H1 (cell line): Measurements from ENCODE around the gene ACVR2B. TPM values are rescaled to one million over a fixed set of nuclear protein-coding genes. Genes with fewer than 3 reads are reported as not detected.

ENCODE experiments used
- CTCF ChIA-PET: fragments of 300-600 bp; sonication (Branson Sonifier 250); formaldehyde crosslinking; loops from one replicate; lab custom pipeline; 2021; ENCODE audit not compliant: partially characterized antibody; lab: Charles Lee
- POLR2A ChIA-PET: fragments of 300-600 bp; sonication (Branson Sonifier 250); formaldehyde crosslinking; loops from one replicate; lab custom pipeline; 2021; ENCODE audit warnings: inconsistent platforms; ENCODE audit not compliant: partially characterized antibody; lab: Charles Lee
- DNase-seq, 2 experiments: peaks; one replicate each; pipeline versions ENCODE4 v3.0.0 to v3.0.0-alpha.2; 2010 to 2022; ENCODE audit warnings: low spot score in 2 of 2, low read depth in 1 of 2, mixed read lengths in 1 of 2
- FAIRE-seq: peaks from 2 replicates; lab custom pipeline; 2011; peaks lifted over from hg19 to GRCh38; lab: Jason Lieb, UNC
- H2AFZ ChIP-seq: 2 replicates; pipeline ENCODE4 v1.8.1; 2012; ENCODE audit warnings: low read length, inconsistent platforms
- H2AK5ac ChIP-seq: 2 replicates; pipeline ENCODE4 v1.6.1; 2013; ENCODE audit warnings: low read depth, low read length
- H2BK120ac ChIP-seq: replicated peaks from 2 replicates; pipeline ENCODE3; 2013; ENCODE audit warnings: low read depth, low read length, inconsistent platforms
- H2BK12ac ChIP-seq: 2 replicates; pipeline ENCODE4 v1.6.1; 2013; ENCODE audit warnings: low read depth, low read length
- H2BK15ac ChIP-seq: 2 replicates; pipeline ENCODE4 v1.6.1; 2013; ENCODE audit warnings: low read length
- H2BK20ac ChIP-seq: 2 replicates; pipeline ENCODE4 v1.6.1; 2013; ENCODE audit warnings: low read length
- H2BK5ac ChIP-seq: 2 replicates; pipeline ENCODE4 v1.6.1; 2013; ENCODE audit warnings: low read depth, low read length
- H3K14ac ChIP-seq: 2 replicates; pipeline ENCODE4 v1.6.1; 2013; ENCODE audit warnings: inconsistent platforms; ENCODE audit not compliant: insufficient read length
- H3K18ac ChIP-seq: 2 replicates; pipeline ENCODE4 v1.6.1; 2013; ENCODE audit warnings: low read length; ENCODE audit errors: extremely low read depth
- H3K23ac ChIP-seq: 2 replicates; pipeline ENCODE4 v1.6.1; 2013; ENCODE audit warnings: inconsistent platforms; ENCODE audit not compliant: insufficient read length
- H3K23me2 ChIP-seq: 2 replicates; pipeline ENCODE4 v1.6.1; 2013; ENCODE audit warnings: low read depth, low read length
- H3K27ac ChIP-seq: 2 replicates; pipeline ENCODE4 v1.6.1; 2011; ENCODE audit warnings: low read depth, low read length, inconsistent platforms
- H3K27me3 ChIP-seq, 4 experiments: replicated peaks in 1 of 4; 1 replicate in 1 of 4; 2 replicates in 3 of 4; pipeline versions ENCODE4 v1.6.1 to v1.8.1; 2011 to 2013; ENCODE audit warnings: low read length in 3 of 4, mild to moderate bottlenecking in 3 of 4, inconsistent platforms in 2 of 4, mixed read lengths in 2 of 4, moderate library complexity in 1 of 4; ENCODE audit not compliant: control insufficient read depth in 3 of 4, insufficient read depth in 3 of 4; ENCODE audit errors: extremely low read depth in 1 of 4
- H3K36me3 ChIP-seq, 4 experiments: 2 replicates each; pipeline versions ENCODE4 v1.6.1 to v1.8.1; 2011 to 2013; ENCODE audit warnings: mild to moderate bottlenecking in 4 of 4, low read length in 3 of 4, moderate library complexity in 2 of 4, control low read depth in 1 of 4, inconsistent platforms in 1 of 4; ENCODE audit not compliant: insufficient read depth in 4 of 4, control insufficient read depth in 2 of 4
- H3K4ac ChIP-seq: replicated peaks from 2 replicates; pipeline ENCODE3; 2013; ENCODE audit warnings: low read length, low read depth, mixed read lengths, inconsistent platforms; ENCODE audit not compliant: insufficient read length
- H3K4me1 ChIP-seq, 4 experiments: replicated peaks in 1 of 4; 1 replicate in 1 of 4; 2 replicates in 3 of 4; pipeline versions ENCODE4 v1.6.1 to v1.8.1; 2011 to 2013; ENCODE audit warnings: low read length in 3 of 4, inconsistent platforms in 2 of 4, mixed read lengths in 1 of 4; ENCODE audit not compliant: insufficient read depth in 4 of 4, control insufficient read depth in 3 of 4
- H3K4me2 ChIP-seq, 2 experiments: 2 replicates each; pipeline versions ENCODE4 v1.6.1 to v1.8.1; 2011 to 2013; ENCODE audit warnings: low read depth in 2 of 2, low read length in 2 of 2, control low read depth in 1 of 2, inconsistent platforms in 1 of 2, mild to moderate bottlenecking in 1 of 2; ENCODE audit not compliant: insufficient read depth in 1 of 2
- H3K4me3 ChIP-seq, 4 experiments: fragments of 200-600, 300-600 bp in 1 of 4; sonication (generic), shearing (Covaris generic), sonication (Bioruptor Twin) in 1 of 4; 2 replicates each; pipeline versions ENCODE4 v1.5.1 to v1.8.1; 2011 to 2016; ENCODE audit warnings: low read length in 4 of 4, low read depth in 3 of 4, control low read depth in 2 of 4, inconsistent platforms in 2 of 4, mild to moderate bottlenecking in 2 of 4, mixed read lengths in 1 of 4, moderate library complexity in 1 of 4; ENCODE audit not compliant: insufficient read depth in 2 of 4; ENCODE audit errors: extremely low read depth in 1 of 4
- H3K56ac ChIP-seq: replicated peaks from 2 replicates; pipeline ENCODE3; 2013; ENCODE audit warnings: low read depth, mild to moderate bottlenecking, mixed read lengths, low read length, inconsistent platforms; ENCODE audit not compliant: insufficient read length
- H3K79me1 ChIP-seq: 2 replicates; pipeline ENCODE4 v1.6.1; 2013; ENCODE audit warnings: low read depth, low read length, control low read depth
- H3K79me2 ChIP-seq, 2 experiments: 2 replicates each; pipeline versions ENCODE4 v1.6.1 to v1.8.1; 2012 to 2013; ENCODE audit warnings: low read length in 2 of 2, mild to moderate bottlenecking in 2 of 2, inconsistent platforms in 1 of 2; ENCODE audit not compliant: insufficient read depth in 2 of 2, control insufficient read depth in 1 of 2
- H3K9ac ChIP-seq, 4 experiments: replicated peaks in 1 of 4; 1 replicate in 1 of 4; 2 replicates in 3 of 4; pipeline versions ENCODE4 v1.6.1 to v1.8.1; 2011 to 2013; ENCODE audit warnings: low read depth in 3 of 4, low read length in 3 of 4, control low read depth in 2 of 4, mild to moderate bottlenecking in 2 of 4, moderate library complexity in 2 of 4, inconsistent platforms in 1 of 4; ENCODE audit errors: extremely low read depth in 1 of 4
- H3K9me3 ChIP-seq, 2 experiments: 2 replicates each; pipeline versions ENCODE4 v1.6.1 to v1.8.1; 2012 to 2013; ENCODE audit warnings: mild to moderate bottlenecking in 2 of 2, moderate library complexity in 2 of 2, control low read depth in 1 of 2, inconsistent platforms in 1 of 2, low read depth in 1 of 2, low read length in 1 of 2, mixed read lengths in 1 of 2; ENCODE audit not compliant: insufficient read depth in 2 of 2
- H4K20me1 ChIP-seq, 2 experiments: replicated peaks in 1 of 2; 2 replicates each; pipeline versions ENCODE3 to v1.8.1; 2011 to 2013; ENCODE audit warnings: inconsistent platforms in 2 of 2, low read length in 2 of 2, mild to moderate bottlenecking in 1 of 2; ENCODE audit not compliant: insufficient read depth in 2 of 2, control insufficient read depth in 1 of 2
- H4K5ac ChIP-seq: 2 replicates; pipeline ENCODE4 v1.6.1; 2013; ENCODE audit warnings: low read length, low read depth, mixed read lengths, inconsistent platforms; ENCODE audit not compliant: insufficient read length
- H4K8ac ChIP-seq: 2 replicates; pipeline ENCODE4 v1.8.0; 2013; ENCODE audit warnings: mild to moderate bottlenecking, moderate library complexity, low read length, inconsistent platforms; ENCODE audit not compliant: insufficient read depth; ENCODE audit errors: extremely low read depth
- H4K91ac ChIP-seq: replicated peaks from 2 replicates; pipeline ENCODE3; 2013; ENCODE audit warnings: low read length, mixed read lengths, inconsistent platforms; ENCODE audit not compliant: insufficient read length
- TAF7 ChIP-seq: optimal IDR thresholded peaks from 2 replicates; pipeline ENCODE3; 2011; ENCODE audit warnings: low read depth, mild to moderate bottlenecking, inconsistent platforms, low read length, moderate library complexity, borderline replicate concordance
- WGBS, 2 experiments: shearing (Covaris generic) in 1 of 2; methylation state at CpG; one replicate each; pipeline versions ENCODE4 v1.1.6 to v1.1.7; 2013 to 2015; ENCODE audit warnings: low lambda C conversion rate in 2 of 2, mixed read lengths in 2 of 2, inconsistent platforms in 1 of 2, low coverage in 1 of 2, missing lambda C conversion rate in 1 of 2; ENCODE audit not compliant: insufficient replicate concordance in 2 of 2, insufficient coverage in 1 of 2, insufficient read length in 1 of 2; ENCODE audit errors: extremely low coverage in 1 of 2, missing lambda C conversion rate in 1 of 2; 5-methylcytosine and 5-hydroxymethylcytosine counted together
- polyA plus RNA-seq, 7 experiments: library from polyadenylated mRNA; depleted of rRNA in 3 of 7; stranded (reverse) in 5 of 7; unstranded in 2 of 7; fragments of >200 nt in 5 of 7; fragments of 200-250 nt in 2 of 7; gene quantifications; 1 replicate in 5 of 7; 2 replicates in 1 of 7; 4 replicates in 1 of 7; pipeline versions ENCODE4 v1.2.1 to v1.2.3, GENCODE V29; 2011 to 2013; ENCODE audit warnings: missing spikeins in 2 of 7, mixed read lengths in 2 of 7
- total RNA-seq: library from RNA; stranded (reverse); fragmentation: NEBNext Ultra II Directional; extraction: Animal tissue kit (Norgen Biotek cat#: 25700); gene quantifications from 2 replicates; pipeline ENCODE4 v1.2.1, GENCODE V29; 2021

ACVR2B gene
- total and polyA plus RNA-seq, 2 of the 8 experiments (the other 6 are each of a cell fraction or from before 2014, with no cell fraction given): 24.7 to 109 TPM

- no peak for DNase-seq
- Histone ChIP-seq H3K23ac (no peak overlapping the region), H3K4me1 (no peaks in the 10 kb centered on the region), H3K23me2 (no peaks in the 10 kb centered on the region; the same call in 1 of the 2 replicates), H3K14ac (no peak overlapping the region), H3K4ac (no peak overlapping the region), H3K36me3 (peaks cover 0 to 21% (median 9%) of the 10 kb centered on the region in 4 experiments; a peak in 6 of 8 replicates), H4K20me1 (no peaks in the 10 kb centered on the region), H4K91ac (no peak overlapping the region), H3K27me3 (no peaks in the 10 kb centered on the region), H3K18ac (no peak overlapping the region), H4K5ac (no peak overlapping the region), H3K79me2 (no peaks in the 10 kb centered on the region), H2BK12ac (no peak overlapping the region), H2BK20ac (no peak overlapping the region), H3K27ac (no peak overlapping the region), H3K9me3 (no peaks in the 10 kb centered on the region), H3K4me3 (no peak overlapping the region), H2BK15ac (no peak overlapping the region), H2BK120ac (no peak overlapping the region), H3K9ac (no peak overlapping the region), H4K8ac (no peak overlapping the region), H2BK5ac (no peak overlapping the region), H3K4me2 (no peak overlapping the region), H2AK5ac (no peak overlapping the region), H2AFZ (no peak overlapping the region), H3K79me1 (no peaks in the 10 kb centered on the region), H3K56ac (no peak overlapping the region)
- no peak for FAIRE-seq
- CTCF ChIA-PET: interaction anchor here (1.3 to 3.7 kb wide), 2 partner anchors 9 to 11 kb away, joined by 3 to 18 read pairs; no protein-coding TSS in a partner anchor
- WGBS, 2 experiments: 94% methylated on average over 2 of the region's 2 CpGs; no CpG with 5 or more reads in 1 of the 2 experiments
- TF ChIP-seq TAF7: no peak
- POLR2A ChIA-PET: no interaction called here
Observed at GRCh38 chr3:38509732-38510131, 56.0 kb downstream of the ACVR2B start.
